ENCODE data around the gene GIGYF2.

DNA sequence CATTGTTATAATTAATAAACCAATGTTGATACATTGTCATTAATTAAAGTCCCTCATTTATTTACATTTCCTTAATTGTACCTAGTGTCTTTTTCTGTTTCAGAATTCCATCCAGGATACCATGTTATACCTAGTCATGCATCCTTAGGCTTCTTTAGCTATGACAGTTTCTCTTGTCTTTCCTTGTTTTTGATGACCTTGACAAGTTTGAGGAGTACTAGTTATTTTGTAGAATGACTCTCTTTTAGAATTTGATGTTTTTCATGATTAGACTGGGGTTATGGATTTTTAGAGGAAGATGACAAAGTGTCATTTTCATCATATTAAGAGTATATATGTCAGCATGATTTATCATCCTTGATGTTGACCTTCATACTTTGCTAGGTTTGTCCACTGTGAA, 16.4 kb downstream of the GIGYF2 start:
- TF ChIP-seq, protein P1, sequence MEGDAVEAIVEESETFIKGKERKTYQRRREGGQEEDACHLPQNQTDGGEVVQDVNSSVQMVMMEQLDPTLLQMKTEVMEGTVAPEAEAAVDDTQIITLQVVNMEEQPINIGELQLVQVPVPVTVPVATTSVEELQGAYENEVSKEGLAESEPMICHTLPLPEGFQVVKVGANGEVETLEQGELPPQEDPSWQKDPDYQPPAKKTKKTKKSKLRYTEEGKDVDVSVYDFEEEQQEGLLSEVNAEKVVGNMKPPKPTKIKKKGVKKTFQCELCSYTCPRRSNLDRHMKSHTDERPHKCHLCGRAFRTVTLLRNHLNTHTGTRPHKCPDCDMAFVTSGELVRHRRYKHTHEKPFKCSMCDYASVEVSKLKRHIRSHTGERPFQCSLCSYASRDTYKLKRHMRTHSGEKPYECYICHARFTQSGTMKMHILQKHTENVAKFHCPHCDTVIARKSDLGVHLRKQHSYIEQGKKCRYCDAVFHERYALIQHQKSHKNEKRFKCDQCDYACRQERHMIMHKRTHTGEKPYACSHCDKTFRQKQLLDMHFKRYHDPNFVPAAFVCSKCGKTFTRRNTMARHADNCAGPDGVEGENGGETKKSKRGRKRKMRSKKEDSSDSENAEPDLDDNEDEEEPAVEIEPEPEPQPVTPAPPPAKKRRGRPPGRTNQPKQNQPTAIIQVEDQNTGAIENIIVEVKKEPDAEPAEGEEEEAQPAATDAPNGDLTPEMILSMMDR (IDR thresholded peaks at IDR 0.05) = no peak
- TF ChIP-seq POLR2AphosphoS5 (IDR thresholded peaks at IDR 0.05; ENCODE audit: low read depth, low read length) = no peak
- no peak for TF ChIP-seq TCF7L2 (IDR thresholded peaks at IDR 0.05; ENCODE audit: low read depth, low read length)
